H1 (cell line): Measurements from ENCODE around the gene LYSET. TPM values are rescaled to one million over a fixed set of nuclear protein-coding genes. Genes with fewer than 3 reads are reported as not detected.

Experiments used
- CTCF ChIA-PET: fragments of 300-600 bp; sonication (Branson Sonifier 250); formaldehyde crosslinking; loops from one replicate; lab custom pipeline; 2021; ENCODE audit not compliant: partially characterized antibody; lab: Charles Lee
- POLR2A ChIA-PET: fragments of 300-600 bp; sonication (Branson Sonifier 250); formaldehyde crosslinking; loops from one replicate; lab custom pipeline; 2021; ENCODE audit warnings: inconsistent platforms; ENCODE audit not compliant: partially characterized antibody; lab: Charles Lee
- DNase-seq, 2 experiments: peaks; one replicate each; pipeline versions ENCODE4 v3.0.0 to v3.0.0-alpha.2; 2010 to 2022; ENCODE audit warnings: low spot score in 2 of 2, low read depth in 1 of 2, mixed read lengths in 1 of 2
- FAIRE-seq: peaks from 2 replicates; lab custom pipeline; 2011; peaks lifted over from hg19 to GRCh38; lab: Jason Lieb, UNC
- H2AFZ ChIP-seq: 2 replicates; pipeline ENCODE4 v1.8.1; 2012; ENCODE audit warnings: low read length, inconsistent platforms
- H2AK5ac ChIP-seq: 2 replicates; pipeline ENCODE4 v1.6.1; 2013; ENCODE audit warnings: low read depth, low read length
- H2BK120ac ChIP-seq: replicated peaks from 2 replicates; pipeline ENCODE3; 2013; ENCODE audit warnings: low read depth, low read length, inconsistent platforms
- H2BK12ac ChIP-seq: 2 replicates; pipeline ENCODE4 v1.6.1; 2013; ENCODE audit warnings: low read depth, low read length
- H2BK15ac ChIP-seq: 2 replicates; pipeline ENCODE4 v1.6.1; 2013; ENCODE audit warnings: low read length
- H2BK20ac ChIP-seq: 2 replicates; pipeline ENCODE4 v1.6.1; 2013; ENCODE audit warnings: low read length
- H2BK5ac ChIP-seq: 2 replicates; pipeline ENCODE4 v1.6.1; 2013; ENCODE audit warnings: low read depth, low read length
- H3K14ac ChIP-seq: 2 replicates; pipeline ENCODE4 v1.6.1; 2013; ENCODE audit warnings: inconsistent platforms; ENCODE audit not compliant: insufficient read length
- H3K18ac ChIP-seq: 2 replicates; pipeline ENCODE4 v1.6.1; 2013; ENCODE audit warnings: low read length; ENCODE audit errors: extremely low read depth
- H3K23ac ChIP-seq: 2 replicates; pipeline ENCODE4 v1.6.1; 2013; ENCODE audit warnings: inconsistent platforms; ENCODE audit not compliant: insufficient read length
- H3K23me2 ChIP-seq: 2 replicates; pipeline ENCODE4 v1.6.1; 2013; ENCODE audit warnings: low read depth, low read length
- H3K27ac ChIP-seq: 2 replicates; pipeline ENCODE4 v1.6.1; 2011; ENCODE audit warnings: low read depth, low read length, inconsistent platforms
- H3K27me3 ChIP-seq, 4 experiments: replicated peaks in 1 of 4; 1 replicate in 1 of 4; 2 replicates in 3 of 4; pipeline versions ENCODE4 v1.6.1 to v1.8.1; 2011 to 2013; ENCODE audit warnings: low read length in 3 of 4, mild to moderate bottlenecking in 3 of 4, inconsistent platforms in 2 of 4, mixed read lengths in 2 of 4, moderate library complexity in 1 of 4; ENCODE audit not compliant: control insufficient read depth in 3 of 4, insufficient read depth in 3 of 4; ENCODE audit errors: extremely low read depth in 1 of 4
- H3K36me3 ChIP-seq, 4 experiments: 2 replicates each; pipeline versions ENCODE4 v1.6.1 to v1.8.1; 2011 to 2013; ENCODE audit warnings: mild to moderate bottlenecking in 4 of 4, low read length in 3 of 4, moderate library complexity in 2 of 4, control low read depth in 1 of 4, inconsistent platforms in 1 of 4; ENCODE audit not compliant: insufficient read depth in 4 of 4, control insufficient read depth in 2 of 4
- H3K4ac ChIP-seq: replicated peaks from 2 replicates; pipeline ENCODE3; 2013; ENCODE audit warnings: low read length, low read depth, mixed read lengths, inconsistent platforms; ENCODE audit not compliant: insufficient read length
- H3K4me1 ChIP-seq, 4 experiments: replicated peaks in 1 of 4; 1 replicate in 1 of 4; 2 replicates in 3 of 4; pipeline versions ENCODE4 v1.6.1 to v1.8.1; 2011 to 2013; ENCODE audit warnings: low read length in 3 of 4, inconsistent platforms in 2 of 4, mixed read lengths in 1 of 4; ENCODE audit not compliant: insufficient read depth in 4 of 4, control insufficient read depth in 3 of 4
- H3K4me2 ChIP-seq, 2 experiments: 2 replicates each; pipeline versions ENCODE4 v1.6.1 to v1.8.1; 2011 to 2013; ENCODE audit warnings: low read depth in 2 of 2, low read length in 2 of 2, control low read depth in 1 of 2, inconsistent platforms in 1 of 2, mild to moderate bottlenecking in 1 of 2; ENCODE audit not compliant: insufficient read depth in 1 of 2
- H3K4me3 ChIP-seq, 4 experiments: fragments of 200-600, 300-600 bp in 1 of 4; sonication (generic), shearing (Covaris generic), sonication (Bioruptor Twin) in 1 of 4; 2 replicates each; pipeline versions ENCODE4 v1.5.1 to v1.8.1; 2011 to 2016; ENCODE audit warnings: low read length in 4 of 4, low read depth in 3 of 4, control low read depth in 2 of 4, inconsistent platforms in 2 of 4, mild to moderate bottlenecking in 2 of 4, mixed read lengths in 1 of 4, moderate library complexity in 1 of 4; ENCODE audit not compliant: insufficient read depth in 2 of 4; ENCODE audit errors: extremely low read depth in 1 of 4
- H3K56ac ChIP-seq: replicated peaks from 2 replicates; pipeline ENCODE3; 2013; ENCODE audit warnings: low read depth, mild to moderate bottlenecking, mixed read lengths, low read length, inconsistent platforms; ENCODE audit not compliant: insufficient read length
- H3K79me1 ChIP-seq: 2 replicates; pipeline ENCODE4 v1.6.1; 2013; ENCODE audit warnings: low read depth, low read length, control low read depth
- H3K79me2 ChIP-seq, 2 experiments: 2 replicates each; pipeline versions ENCODE4 v1.6.1 to v1.8.1; 2012 to 2013; ENCODE audit warnings: low read length in 2 of 2, mild to moderate bottlenecking in 2 of 2, inconsistent platforms in 1 of 2; ENCODE audit not compliant: insufficient read depth in 2 of 2, control insufficient read depth in 1 of 2
- H3K9ac ChIP-seq, 4 experiments: replicated peaks in 1 of 4; 1 replicate in 1 of 4; 2 replicates in 3 of 4; pipeline versions ENCODE4 v1.6.1 to v1.8.1; 2011 to 2013; ENCODE audit warnings: low read depth in 3 of 4, low read length in 3 of 4, control low read depth in 2 of 4, mild to moderate bottlenecking in 2 of 4, moderate library complexity in 2 of 4, inconsistent platforms in 1 of 4; ENCODE audit errors: extremely low read depth in 1 of 4
- H3K9me3 ChIP-seq, 2 experiments: 2 replicates each; pipeline versions ENCODE4 v1.6.1 to v1.8.1; 2012 to 2013; ENCODE audit warnings: mild to moderate bottlenecking in 2 of 2, moderate library complexity in 2 of 2, control low read depth in 1 of 2, inconsistent platforms in 1 of 2, low read depth in 1 of 2, low read length in 1 of 2, mixed read lengths in 1 of 2; ENCODE audit not compliant: insufficient read depth in 2 of 2
- H4K20me1 ChIP-seq, 2 experiments: replicated peaks in 1 of 2; 2 replicates each; pipeline versions ENCODE3 to v1.8.1; 2011 to 2013; ENCODE audit warnings: inconsistent platforms in 2 of 2, low read length in 2 of 2, mild to moderate bottlenecking in 1 of 2; ENCODE audit not compliant: insufficient read depth in 2 of 2, control insufficient read depth in 1 of 2
- H4K5ac ChIP-seq: 2 replicates; pipeline ENCODE4 v1.6.1; 2013; ENCODE audit warnings: low read length, low read depth, mixed read lengths, inconsistent platforms; ENCODE audit not compliant: insufficient read length
- H4K8ac ChIP-seq: 2 replicates; pipeline ENCODE4 v1.8.0; 2013; ENCODE audit warnings: mild to moderate bottlenecking, moderate library complexity, low read length, inconsistent platforms; ENCODE audit not compliant: insufficient read depth; ENCODE audit errors: extremely low read depth
- H4K91ac ChIP-seq: replicated peaks from 2 replicates; pipeline ENCODE3; 2013; ENCODE audit warnings: low read length, mixed read lengths, inconsistent platforms; ENCODE audit not compliant: insufficient read length
- CTCF ChIP-seq, 3 experiments: IDR thresholded peaks; 1 replicate in 2 of 3; 2 replicates in 1 of 3; pipeline versions ENCODE4 v1.5.1 to v1.6.1; 2011; ENCODE audit warnings: low read length in 3 of 3, mild to moderate bottlenecking in 3 of 3, inconsistent platforms in 2 of 3, low read depth in 1 of 3, moderate library complexity in 1 of 3; ENCODE audit not compliant: insufficient read depth in 1 of 3; ENCODE audit errors: control extremely low read depth in 1 of 3
- FOSL1 ChIP-seq: IDR thresholded peaks from 2 replicates; pipeline ENCODE4 v1.6.1; 2011; ENCODE audit warnings: mild to moderate bottlenecking, low read depth, low read length, moderate library complexity; ENCODE audit not compliant: insufficient read depth
- POLR2AphosphoS5 ChIP-seq: IDR thresholded peaks from 2 replicates; pipeline ENCODE4 v1.6.1; 2011; ENCODE audit warnings: low read depth, low read length
- RAD21 ChIP-seq, 2 experiments: IDR thresholded peaks in 1 of 2; conservative IDR thresholded peaks in 1 of 2; 2 replicates each; pipeline ENCODE4 v1.6.1; 2011; ENCODE audit warnings: low read depth in 2 of 2, low read length in 2 of 2, improper control_type of control experiment in 1 of 2, inconsistent platforms in 1 of 2, mild to moderate bottlenecking in 1 of 2, moderate library complexity in 1 of 2
- SIN3A ChIP-seq, 2 experiments: IDR thresholded peaks in 1 of 2; conservative IDR thresholded peaks in 1 of 2; 2 replicates each; pipeline ENCODE4 v1.6.1; 2011 to 2012; ENCODE audit warnings: low read length in 2 of 2, improper control_type of control experiment in 1 of 2, low read depth in 1 of 2, mild to moderate bottlenecking in 1 of 2
- WGBS, 2 experiments: shearing (Covaris generic) in 1 of 2; methylation state at CpG; one replicate each; pipeline versions ENCODE4 v1.1.6 to v1.1.7; 2013 to 2015; ENCODE audit warnings: low lambda C conversion rate in 2 of 2, mixed read lengths in 2 of 2, inconsistent platforms in 1 of 2, low coverage in 1 of 2, missing lambda C conversion rate in 1 of 2; ENCODE audit not compliant: insufficient replicate concordance in 2 of 2, insufficient coverage in 1 of 2, insufficient read length in 1 of 2; ENCODE audit errors: extremely low coverage in 1 of 2, missing lambda C conversion rate in 1 of 2; 5-methylcytosine and 5-hydroxymethylcytosine counted together
- polyA plus RNA-seq, 7 experiments: library from polyadenylated mRNA; depleted of rRNA in 3 of 7; stranded (reverse) in 5 of 7; unstranded in 2 of 7; fragments of >200 nt in 5 of 7; fragments of 200-250 nt in 2 of 7; gene quantifications; 1 replicate in 5 of 7; 2 replicates in 1 of 7; 4 replicates in 1 of 7; pipeline versions ENCODE4 v1.2.1 to v1.2.3, GENCODE V29; 2011 to 2013; ENCODE audit warnings: missing spikeins in 2 of 7, mixed read lengths in 2 of 7
- total RNA-seq: library from RNA; stranded (reverse); fragmentation: NEBNext Ultra II Directional; extraction: Animal tissue kit (Norgen Biotek cat#: 25700); gene quantifications from 2 replicates; pipeline ENCODE4 v1.2.1, GENCODE V29; 2021

LYSET gene
- total and polyA plus RNA-seq, 2 of the 8 experiments (the other 6 are each of a cell fraction or from before 2014, with no cell fraction given): 26.2 to 26.9 TPM

GRCh38 chr14:93219103-93219726 is 34.1 kb downstream of the LYSET start:
- H3K79me2 ChIP-seq: no peaks in the 10 kb centered on the region
- peaks cover 5 to 38% (median 22%) of the 10 kb centered on the region in 4 experiments; a peak in 7 of 8 replicates for H3K36me3 ChIP-seq
- CTCF ChIA-PET: interaction anchor here (0.5 to 4.6 kb wide), 20 partner anchors 9 to 1225 kb away, joined by 3 to 27 read pairs (median 3); partner anchors contain the start of genes GON7 and UBR7
- no peak for TF ChIP-seq SIN3A (conservative IDR thresholded peaks at IDR 0.05 in 1 of 2, IDR thresholded peaks at IDR 0.05 in 1 of 2; ENCODE audit: low read depth in 1 of 2, low read length in 2 of 2)
- TF ChIP-seq RAD21 (IDR thresholded peaks at IDR 0.05 in 1 of 2, conservative IDR thresholded peaks at IDR 0.05 in 1 of 2; ENCODE audit: low read depth in 2 of 2, low read length in 2 of 2): peak; percentile 76 to 86
- TF ChIP-seq FOSL1: no peak
- peak in 2 of 3 experiments; percentile 72 to 77; a peak in 3 of 4 replicates for TF ChIP-seq CTCF (IDR thresholded peaks at IDR 0.05; ENCODE audit: control extremely low read depth in 1 of 3, insufficient read depth in 1 of 3, low read depth in 1 of 3, low read length in 3 of 3)
- TF ChIP-seq POLR2AphosphoS5: no peak
- TF ChIP-seq, all 59 proteins: peak for 2
- no peak overlapping the region for H2BK20ac ChIP-seq
- no peak overlapping the region for H3K18ac ChIP-seq
- no peak overlapping the region for H2BK12ac ChIP-seq
- no peak overlapping the region for H2AFZ ChIP-seq
- H2AK5ac ChIP-seq: no peak overlapping the region
- no peak overlapping the region for H4K5ac ChIP-seq
- no peaks in the 10 kb centered on the region for H4K20me1 ChIP-seq
- no peak overlapping the region for H3K4me2 ChIP-seq
- H3K4me3 ChIP-seq: no peak overlapping the region
- H3K9ac ChIP-seq: no peak overlapping the region
- H2BK120ac ChIP-seq: no peak overlapping the region
- no peak overlapping the region for H3K4ac ChIP-seq
- no peak overlapping the region for H3K14ac ChIP-seq
- H3K27ac ChIP-seq: no peak overlapping the region
- 82% methylated on average over 3 of the region's 3 CpGs; no CpG with 5 or more reads in 1 of the 2 experiments for WGBS, 2 experiments
- H2BK15ac ChIP-seq: no peak overlapping the region
- no peak overlapping the region for H2BK5ac ChIP-seq
- no peaks in the 10 kb centered on the region for H3K4me1 ChIP-seq
- no peak overlapping the region for H3K23ac ChIP-seq
- POLR2A ChIA-PET: interaction anchor here (0.6 to 1.5 kb wide), 2 partner anchors 10 to 229 kb away, joined by 3 to 9 read pairs; no protein-coding TSS in a partner anchor
- H4K8ac ChIP-seq: no peak overlapping the region
- H3K27me3 ChIP-seq: no peaks in the 10 kb centered on the region
- H3K79me1 ChIP-seq: no peaks in the 10 kb centered on the region
- no peaks in the 10 kb centered on the region for H3K9me3 ChIP-seq
- no peak overlapping the region for H3K56ac ChIP-seq
- FAIRE-seq (peak; percentile 57), DNase-seq (no peak)
- no peak overlapping the region for H4K91ac ChIP-seq
- H3K23me2 ChIP-seq: no peaks in the 10 kb centered on the region
